Suprapubic skin (tissue), 4 donors: ENCODE measurements around the gene SETD5. TPM values are rescaled to one million over a fixed set of nuclear protein-coding genes. Genes with fewer than 3 reads are reported as not detected.

Source experiments
- DNase-seq, 2 donors: peaks; one replicate each; pipeline ENCODE4 v3.0.0-alpha.2; 2019; ENCODE audit warnings: low spot score in 2 of 2
- H3K27ac ChIP-seq: fragments of 200-600 bp; sonication (generic); one replicate; pipeline ENCODE4 v1.5.1; 2019
- H3K27me3 ChIP-seq: fragments of 200-600 bp; sonication (generic); one replicate; pipeline ENCODE4 v1.5.1; 2019
- H3K36me3 ChIP-seq: fragments of 200-600 bp; sonication (generic); one replicate; pipeline ENCODE4 v1.5.1; 2019
- H3K4me1 ChIP-seq: fragments of 200-600 bp; sonication (generic); one replicate; pipeline ENCODE4 v1.5.1; 2019
- H3K4me3 ChIP-seq: fragments of 200-600 bp; sonication (generic); one replicate; pipeline ENCODE4 v1.5.1; 2019; ENCODE audit warnings: mild to moderate bottlenecking
- H3K9me3 ChIP-seq: fragments of 200-600 bp; sonication (generic); one replicate; pipeline ENCODE4 v1.5.1; 2019
- CTCF ChIP-seq, 2 donors: fragments of 200-600 bp in 1 of 2; fragments of 450-650 bp in 1 of 2; sonication (generic) in 1 of 2; IDR thresholded peaks; one replicate each; pipeline ENCODE4 v1.5.1; 2016 to 2019; ENCODE audit warnings: antibody characterized with exemption in 2 of 2, mild to moderate bottlenecking in 1 of 2, moderate library complexity in 1 of 2
- EP300 ChIP-seq: sonication (generic); formaldehyde crosslinking; IDR thresholded peaks from one replicate; pipeline ENCODE4 v1.6.1; 2017; ENCODE audit warnings: antibody characterized with exemption
- POLR2A ChIP-seq, 2 donors: fragments of 450-650 bp; IDR thresholded peaks; one replicate each; pipeline ENCODE4 v1.6.1; 2017; ENCODE audit warnings: antibody characterized with exemption in 2 of 2, mild to moderate bottlenecking in 2 of 2, moderate library complexity in 2 of 2
- POLR2AphosphoS5 ChIP-seq, 3 donors: sonication (generic); formaldehyde crosslinking; IDR thresholded peaks; one replicate each; pipeline ENCODE4 v1.6.1; 2017; ENCODE audit warnings: antibody characterized with exemption in 3 of 3
- WGBS: methylation state at CpG from one replicate; pipeline ENCODE4 v1.1.5; 2018; 5-methylcytosine and 5-hydroxymethylcytosine counted together
- total RNA-seq, 4 donors: library from RNA; depleted of rRNA; stranded (reverse); fragments of >200 nt; gene quantifications; one replicate each; pipeline ENCODE4 v1.1.0, GENCODE V29; 2016

SETD5 gene
- total RNA-seq, 4 donors from 2014 or later, result 72.5 to 272 (median 108) TPM

- Histone ChIP-seq H3K27ac (no peak overlapping the region), H3K9me3 (no peaks in the 10 kb centered on the region), H3K4me1 (no peaks in the 10 kb centered on the region), H3K27me3 (peaks cover 28% of the 10 kb centered on the region), H3K36me3 (no peaks in the 10 kb centered on the region), H3K4me3 (no peak overlapping the region)
- DNase-seq, result peak in 1 of 2 donors; percentile 73
- WGBS, result 69% methylated on average over 13 of the region's 14 CpGs
- no peak for TF ChIP-seq EP300
- no peak for TF ChIP-seq CTCF (IDR thresholded peaks at IDR 0.05)
- TF ChIP-seq POLR2AphosphoS5 (IDR thresholded peaks at IDR 0.05), result no peak
- no peak for TF ChIP-seq POLR2A (IDR thresholded peaks at IDR 0.05)
These were observed 110.5 kb downstream of the SETD5 start for GRCh38 chr3:9507586-9508578.

GRCh38 chr3:9508781-9509180, 111.4 kb downstream of the SETD5 start:
- TF ChIP-seq POLR2A (IDR thresholded peaks at IDR 0.05) (no peak), POLR2AphosphoS5 (IDR thresholded peaks at IDR 0.05) (no peak), EP300 (no peak), CTCF (IDR thresholded peaks at IDR 0.05) (no peak)
- WGBS, result 12% methylated on average over 15 of the region's 25 CpGs
- no peaks in the 10 kb centered on the region for H3K4me1 ChIP-seq
- H3K27me3 ChIP-seq, result peaks cover 28% of the 10 kb centered on the region
- peak in 1 of 2 donors; percentile 69 for DNase-seq
- no peaks in the 10 kb centered on the region for H3K9me3 ChIP-seq
- H3K36me3 ChIP-seq, result no peaks in the 10 kb centered on the region
- H3K27ac ChIP-seq, result no peak overlapping the region
- no peak overlapping the region for H3K4me3 ChIP-seq

GRCh38 chr3:9512456-9513045, 115.1 kb downstream of the SETD5 start:
- Histone ChIP-seq H3K27ac (no peak overlapping the region), H3K27me3 (peaks cover 28% of the 10 kb centered on the region), H3K9me3 (no peaks in the 10 kb centered on the region), H3K4me1 (no peaks in the 10 kb centered on the region), H3K4me3 (no peak overlapping the region), H3K36me3 (no peaks in the 10 kb centered on the region)
- no peak for DNase-seq
- TF ChIP-seq POLR2AphosphoS5 (IDR thresholded peaks at IDR 0.05) (no peak), POLR2A (IDR thresholded peaks at IDR 0.05) (no peak), CTCF (IDR thresholded peaks at IDR 0.05) (no peak)
- 73% methylated on average over 7 of the region's 7 CpGs for WGBS

GRCh38 chr3:9514306-9514705, 116.9 kb downstream of the SETD5 start:
- WGBS, result 71% methylated on average over 4 of the region's 4 CpGs
- no peak overlapping the region for H3K4me3 ChIP-seq
- H3K36me3 ChIP-seq, result no peaks in the 10 kb centered on the region
- TF ChIP-seq CTCF (IDR thresholded peaks at IDR 0.05), result no peak
- no peak for TF ChIP-seq POLR2AphosphoS5 (IDR thresholded peaks at IDR 0.05)
- no peak for TF ChIP-seq POLR2A (IDR thresholded peaks at IDR 0.05)
- TF ChIP-seq EP300, result no peak
- no peaks in the 10 kb centered on the region for H3K9me3 ChIP-seq
- no peaks in the 10 kb centered on the region for H3K4me1 ChIP-seq
- no peak overlapping the region for H3K27ac ChIP-seq
- peaks cover 10% of the 10 kb centered on the region for H3K27me3 ChIP-seq
- peak in 1 of 2 donors; percentile 3 for DNase-seq

GRCh38 chr3:9514956-9515355, 117.5 kb downstream of the SETD5 start:
- H3K36me3 ChIP-seq, result no peaks in the 10 kb centered on the region
- no peak for DNase-seq
- 45% methylated on average over 2 of the region's 2 CpGs for WGBS
- H3K4me3 ChIP-seq, result no peak overlapping the region
- TF ChIP-seq EP300 (no peak), CTCF (IDR thresholded peaks at IDR 0.05) (no peak), POLR2A (IDR thresholded peaks at IDR 0.05) (no peak), POLR2AphosphoS5 (IDR thresholded peaks at IDR 0.05) (no peak)
- H3K4me1 ChIP-seq, result no peaks in the 10 kb centered on the region
- no peak overlapping the region for H3K27ac ChIP-seq
- no peaks in the 10 kb centered on the region for H3K9me3 ChIP-seq
- peaks cover 4% of the 10 kb centered on the region for H3K27me3 ChIP-seq
